HG03175 (cell line): ENCODE measurements around the gene TEX10.
A peak's percentile ranks its signal among the peaks of the same experiment; 100 is the strongest.
"Not testable (repeated sequence)": the region's sequence is repeated elsewhere in the genome, so short reads cannot be mapped to it uniquely, and the experiment has no call there.

Experiments
- ATAC-seq: cut with Tn5 transposase; IDR thresholded peaks from one replicate; pipeline ENCODE4 v1.9.1; 2021; ENCODE audit warnings: mild to moderate bottlenecking, moderate library complexity; ENCODE audit not compliant: unreplicated experiment

Gene TEX10

DNA sequence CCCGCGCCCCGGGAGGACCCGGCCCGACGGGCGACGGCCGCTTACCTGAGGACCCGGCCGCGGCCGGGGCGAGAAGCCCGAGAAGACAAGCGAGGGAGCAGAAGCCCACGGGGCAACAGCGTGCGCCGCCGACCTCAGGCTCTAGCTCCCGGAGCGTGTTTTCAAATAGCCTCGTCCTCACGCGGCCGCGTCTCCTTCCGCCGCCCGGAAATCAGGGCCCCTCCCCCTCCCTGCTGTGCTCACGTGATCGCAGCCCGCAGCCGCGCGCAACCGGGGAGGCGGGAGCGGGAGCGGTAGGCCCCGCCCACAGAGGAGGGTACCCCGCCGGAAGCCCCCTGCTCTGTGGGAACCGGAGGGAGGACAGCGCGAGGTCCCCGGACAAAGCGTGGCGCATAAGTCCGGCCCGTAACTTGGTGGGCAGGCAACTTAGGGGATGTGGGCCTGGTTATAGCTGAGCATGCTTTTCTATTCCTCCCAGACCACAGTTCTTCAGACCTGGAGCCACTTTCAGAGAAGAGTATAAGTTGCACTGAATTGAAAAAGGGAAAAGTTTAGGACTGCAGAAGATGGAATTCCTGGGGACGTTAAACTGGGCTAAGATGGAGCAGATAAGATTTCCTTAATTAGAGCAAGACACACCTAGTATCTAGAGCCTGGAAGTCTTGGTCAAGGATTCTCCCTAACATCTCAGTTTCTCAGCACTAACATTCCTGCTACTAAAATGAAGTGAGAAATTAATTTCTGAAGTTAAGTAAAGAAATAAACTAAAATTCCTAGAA lies at the start of gene TEX10:
TSS of gene TEX10 (minus strand) at position 216 of the 779 bp plus-strand sequence. CDS start 3,579 bp downstream, outside the sequence.
- ATAC-seq, result peak; percentile 84

DNA sequence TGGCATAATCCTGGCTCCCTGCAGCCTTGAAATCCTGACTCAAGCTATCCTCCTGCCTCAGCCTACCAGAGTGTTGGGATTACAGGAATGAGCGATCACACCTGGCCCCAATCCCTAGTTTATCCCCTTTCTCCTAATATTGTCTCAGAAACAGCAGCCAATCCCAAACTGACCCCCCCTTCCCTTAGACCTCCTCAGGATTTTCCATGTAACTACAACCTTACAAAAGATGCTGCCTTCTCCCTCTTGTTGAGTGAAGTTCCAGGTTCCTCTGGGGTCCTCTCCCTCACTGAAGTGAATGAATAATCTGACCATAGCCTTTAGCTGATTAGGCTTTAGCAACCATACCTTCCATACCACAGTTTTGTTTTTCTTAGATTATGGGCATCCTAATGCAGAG lies 48.3 kb upstream of the TEX10 start:
- ATAC-seq, result no peak

DNA sequence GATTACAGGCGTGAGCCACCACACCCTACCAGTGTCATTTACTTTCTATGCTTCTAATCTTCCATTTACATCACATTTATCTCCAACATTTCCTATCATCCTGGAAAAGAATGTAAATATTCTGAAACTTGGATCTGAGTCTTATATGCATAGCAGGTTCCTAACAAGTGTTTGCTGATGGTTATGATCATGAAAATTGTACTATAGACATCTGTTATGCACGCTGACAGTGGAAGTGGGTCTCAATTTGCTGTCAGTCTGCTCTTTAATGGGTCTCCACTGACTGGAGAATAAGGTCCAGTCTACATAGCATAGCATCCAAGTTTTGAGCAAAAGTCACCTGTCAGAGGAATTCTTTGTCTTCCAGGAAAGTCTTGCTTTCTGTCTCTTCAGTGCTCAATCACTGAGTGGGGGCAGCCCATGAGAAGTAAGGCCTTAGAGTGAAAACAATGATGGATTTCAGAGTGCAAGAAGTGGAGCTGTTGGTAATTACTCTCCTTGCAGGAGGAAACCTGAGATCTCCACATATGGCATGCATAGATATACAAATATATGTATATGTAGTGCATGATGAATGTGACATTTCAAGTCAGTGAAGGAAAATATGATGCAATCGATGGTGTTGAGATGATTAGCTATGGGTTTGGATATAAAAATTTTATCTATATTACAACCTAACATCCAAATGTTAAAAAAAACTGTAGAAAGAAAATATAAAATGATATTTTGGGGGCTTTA lies 45.0 kb upstream of the TEX10 start:
- ATAC-seq, result no peak

DNA sequence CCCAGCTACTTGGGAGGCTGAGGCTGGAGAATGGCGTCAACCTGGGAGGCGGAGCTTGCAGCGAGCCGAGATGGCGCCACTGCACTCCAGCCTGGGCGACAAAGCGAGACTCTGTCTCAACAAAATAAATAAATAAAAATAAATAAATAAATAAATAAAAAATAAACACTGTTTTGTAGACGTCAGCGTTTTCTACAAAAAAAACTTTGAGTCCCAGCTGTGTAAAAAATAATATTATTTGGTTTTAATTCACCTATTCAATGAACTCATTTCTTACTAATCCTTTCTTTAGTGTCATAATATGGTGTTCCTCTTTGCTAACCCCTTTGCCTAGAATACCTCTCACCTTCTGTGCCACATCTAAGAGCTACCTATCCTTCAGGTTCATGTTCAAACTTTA lies 44.0 kb upstream of the TEX10 start:
- no peak for ATAC-seq

DNA sequence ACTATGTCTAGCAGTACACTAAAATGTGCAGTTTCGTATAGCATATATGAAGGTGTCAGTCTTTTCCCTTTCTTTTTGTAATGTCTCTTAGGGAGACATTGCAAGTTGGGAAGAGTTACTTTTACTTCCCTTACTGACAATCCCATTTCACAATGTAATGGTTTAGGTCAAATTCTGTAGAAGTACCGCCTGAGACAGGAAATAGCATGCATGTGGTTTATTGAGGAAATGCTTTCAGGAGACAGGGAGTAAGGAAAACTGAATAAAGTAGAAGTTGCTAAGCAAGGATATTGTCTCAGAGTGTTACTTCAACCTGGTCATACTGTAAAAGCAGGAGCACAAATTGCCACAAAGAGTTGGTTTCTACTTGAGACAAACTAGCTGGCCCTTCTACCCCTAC lies 42.1 kb upstream of the TEX10 start:
- no peak for ATAC-seq

DNA sequence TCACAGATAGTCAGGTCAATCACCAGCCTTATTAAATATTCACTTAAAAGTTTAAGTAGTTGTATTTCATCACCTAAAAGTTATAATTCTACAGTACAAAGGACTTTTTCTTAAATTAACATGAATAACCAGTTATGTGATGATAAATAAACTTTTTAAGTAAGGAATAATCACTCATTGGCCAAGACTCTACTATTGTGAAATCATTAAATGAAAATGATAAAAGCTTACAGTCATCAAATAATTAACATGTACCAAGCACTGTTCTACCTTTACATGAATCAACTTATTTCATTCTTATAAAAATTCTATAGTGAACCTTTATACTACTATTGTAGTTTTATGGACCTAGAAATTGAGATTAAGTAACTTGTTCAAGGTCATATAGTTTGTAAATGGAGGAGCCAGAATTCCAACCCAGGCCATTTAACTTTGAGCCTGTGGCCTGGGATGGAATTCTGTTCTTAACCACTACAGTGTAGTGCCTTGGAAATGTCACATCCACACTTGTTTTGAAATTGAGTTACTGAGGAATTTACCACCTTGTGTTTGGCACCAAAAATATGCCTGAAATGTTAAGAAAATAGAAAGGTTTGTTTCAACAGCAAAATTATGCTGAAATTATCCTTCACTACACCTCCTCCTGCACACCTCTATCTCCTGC lies 41.4 kb upstream of the TEX10 start:
- ATAC-seq, result no peak

DNA sequence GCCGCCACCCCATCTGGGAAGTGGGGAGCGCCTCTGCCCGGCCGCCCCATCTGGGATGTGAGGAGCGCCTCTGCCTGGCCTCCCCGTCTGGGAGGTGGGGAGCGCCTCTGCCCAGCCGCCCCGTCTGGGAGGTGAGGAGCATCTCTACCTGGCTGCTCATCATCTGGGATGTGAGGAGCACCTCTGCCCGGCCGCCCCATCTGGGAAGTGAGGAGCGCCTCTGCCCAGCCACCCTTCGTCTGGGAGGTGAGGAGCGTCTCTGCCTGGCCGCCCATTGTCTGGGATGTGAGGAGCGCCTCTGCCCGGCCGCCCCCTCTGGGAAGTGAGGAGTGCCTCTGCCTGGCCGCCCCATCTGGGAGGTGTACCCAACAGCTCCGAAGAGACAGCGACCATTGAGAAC lies 40.2 kb upstream of the TEX10 start:
- not testable (repeated sequence) for ATAC-seq

DNA sequence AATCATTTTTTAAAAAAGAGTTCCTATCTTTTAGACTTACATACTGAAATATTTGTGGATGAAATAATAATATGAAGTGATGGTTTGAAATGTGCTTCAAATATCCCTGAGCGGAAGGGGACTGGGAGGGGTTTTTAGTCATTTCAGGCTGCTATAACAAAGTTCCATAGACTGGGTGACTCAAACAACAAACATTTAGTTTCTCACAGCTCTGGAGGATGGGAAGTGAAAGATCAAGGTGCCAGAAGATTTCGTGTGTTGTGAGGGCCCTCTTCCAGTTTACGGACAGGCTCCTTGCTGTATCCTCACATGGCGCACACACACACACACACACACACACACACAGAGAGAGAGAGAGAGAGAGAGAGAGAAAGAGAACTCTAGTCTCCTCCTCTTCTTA lies 27.1 kb upstream of the TEX10 start:
- no peak for ATAC-seq

DNA sequence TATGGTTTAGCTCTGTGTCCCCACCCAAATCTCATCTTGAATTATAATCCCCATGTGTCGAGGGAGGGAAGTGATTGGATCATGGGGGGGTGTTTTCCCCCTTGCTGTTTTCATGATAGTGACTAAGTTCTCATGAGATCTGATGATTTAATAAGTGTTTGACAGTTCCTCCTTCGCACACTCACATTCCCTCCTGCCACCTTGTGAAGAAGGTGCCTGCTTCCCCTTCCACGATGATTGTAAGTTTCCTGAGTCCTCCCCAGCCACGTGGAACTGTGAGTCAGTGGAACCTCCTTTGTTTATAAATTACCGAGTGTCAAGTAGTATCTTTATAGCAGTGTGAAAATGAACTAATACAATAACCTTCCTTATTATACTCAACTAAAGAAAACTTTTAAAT lies 24.3 kb upstream of the TEX10 start:
- no peak for ATAC-seq

DNA sequence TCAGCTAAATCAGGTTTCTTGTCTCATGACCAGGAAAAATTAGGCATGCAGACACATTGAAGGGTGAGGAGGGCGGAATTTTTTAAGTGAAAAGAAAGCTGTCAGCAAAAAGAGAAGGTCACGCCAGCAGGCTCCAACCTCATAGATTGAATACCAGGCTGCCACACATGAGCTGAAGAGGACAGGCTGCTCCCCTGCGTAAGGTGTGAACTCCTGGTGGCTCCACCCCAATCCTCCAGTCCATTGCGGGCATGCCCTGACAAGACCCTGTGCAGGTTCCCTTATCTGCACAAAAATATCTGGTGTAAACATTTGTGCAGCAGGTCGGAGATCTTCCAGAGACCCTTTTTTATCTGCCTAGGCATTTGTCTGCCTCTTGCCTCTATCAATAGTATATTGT lies 22.9 kb upstream of the TEX10 start:
- no peak for ATAC-seq

DNA sequence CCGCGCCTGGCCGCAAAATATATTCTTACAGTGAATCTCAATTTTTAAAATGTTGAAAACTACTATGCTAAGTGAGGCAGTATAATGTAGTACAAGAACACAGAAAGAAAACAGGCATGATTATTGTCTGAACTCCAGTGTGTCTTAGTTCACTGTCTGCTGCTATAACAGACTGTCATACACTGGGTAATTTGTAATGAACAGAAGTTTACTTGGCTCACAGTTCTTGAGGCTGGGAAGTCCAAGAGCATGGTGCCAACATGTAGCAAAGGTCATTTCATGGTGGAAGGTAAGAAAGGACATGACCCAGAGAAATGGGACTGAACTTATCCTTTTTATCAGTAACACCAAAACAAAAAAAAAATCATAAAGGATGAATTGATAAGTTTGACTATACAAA lies 19.9 kb upstream of the TEX10 start:
- ATAC-seq, result no peak

DNA sequence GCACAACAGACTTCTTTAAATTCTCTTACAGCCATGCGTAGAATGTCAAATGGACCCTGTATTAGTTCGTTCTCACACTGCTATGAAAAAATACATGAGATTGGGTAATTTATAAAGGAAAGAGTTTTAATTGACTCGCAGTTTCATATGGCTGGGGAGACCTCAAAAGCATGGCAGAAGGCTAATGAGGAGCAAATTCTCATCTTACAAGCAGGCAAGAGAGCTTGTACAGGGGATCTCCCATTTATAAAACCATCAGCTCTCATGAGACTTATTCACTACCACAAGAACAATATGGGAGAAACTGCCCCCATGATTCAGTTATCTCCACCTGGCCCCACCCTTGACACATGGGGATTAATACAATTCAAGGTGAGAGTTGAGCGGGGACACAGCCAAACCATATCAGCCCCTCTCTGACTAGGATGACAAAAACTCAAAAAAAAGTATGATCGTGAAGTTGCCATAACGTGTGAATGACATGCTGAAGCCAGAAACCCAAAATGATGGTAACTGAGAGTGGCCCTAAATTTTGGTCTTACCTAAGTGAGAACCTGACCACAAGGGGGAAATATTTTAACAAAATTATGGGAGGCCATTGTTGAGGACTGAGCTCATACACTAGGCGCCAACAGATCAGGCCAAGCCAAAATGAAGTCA lies 17.5 kb upstream of the TEX10 start:
- no peak for ATAC-seq

DNA sequence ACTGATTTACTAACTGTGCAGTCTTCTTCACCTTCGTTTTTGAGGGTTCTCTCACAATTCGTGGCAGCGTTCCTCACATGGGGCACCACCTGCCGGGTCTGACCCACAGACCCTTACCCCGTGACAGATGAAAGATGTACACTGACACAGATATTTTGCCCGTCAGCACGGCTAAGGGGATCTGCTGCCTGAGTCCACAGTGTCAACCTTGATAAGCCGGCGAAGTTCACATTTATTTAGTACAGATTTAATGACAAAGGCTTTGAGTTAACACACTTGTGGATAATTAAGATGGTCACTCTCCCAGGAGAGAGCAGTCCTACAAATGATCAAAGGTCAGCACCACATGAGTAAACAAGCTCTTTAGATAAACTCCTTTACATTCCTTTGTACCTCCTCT lies 15.9 kb upstream of the TEX10 start:
- no peak for ATAC-seq

DNA sequence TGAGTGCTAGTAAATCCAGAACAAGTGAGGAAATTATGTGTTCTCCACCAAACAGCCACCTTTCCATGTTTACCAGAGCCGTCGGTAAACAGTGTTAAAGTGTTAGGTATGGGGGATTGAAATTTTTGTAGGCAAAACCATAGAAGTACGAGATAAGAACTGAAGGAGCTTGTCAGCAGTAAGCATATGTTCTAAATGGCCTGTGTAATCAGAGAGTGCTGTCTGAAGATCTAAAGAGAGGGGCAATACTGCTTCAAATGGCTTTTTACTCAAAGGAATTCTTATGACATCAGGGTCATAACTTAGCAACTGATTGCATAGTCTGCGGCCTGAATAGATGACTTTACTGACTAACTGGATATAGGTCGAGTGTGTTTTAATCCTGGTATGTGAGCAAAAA lies 13.4 kb upstream of the TEX10 start:
- ATAC-seq, result no peak

DNA sequence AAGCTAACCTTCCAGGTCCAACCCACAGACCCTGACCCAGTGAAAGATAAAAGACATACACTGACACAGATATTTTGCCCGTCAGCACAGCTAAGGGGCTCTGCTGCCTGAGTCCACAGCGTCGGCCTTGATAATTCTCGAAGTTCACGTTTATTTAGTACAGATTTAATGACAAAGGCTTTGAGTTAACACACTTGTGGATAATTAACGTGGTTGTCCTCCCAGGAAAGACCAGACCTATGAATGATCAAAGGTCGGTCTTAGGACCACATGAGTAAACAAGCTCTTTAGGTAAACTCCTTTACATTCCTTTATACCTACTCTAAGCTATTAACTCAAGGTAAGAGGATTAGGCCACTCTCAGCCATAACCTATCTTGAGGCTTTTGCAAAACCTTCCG lies 11.3 kb upstream of the TEX10 start:
- ATAC-seq, result no peak

DNA sequence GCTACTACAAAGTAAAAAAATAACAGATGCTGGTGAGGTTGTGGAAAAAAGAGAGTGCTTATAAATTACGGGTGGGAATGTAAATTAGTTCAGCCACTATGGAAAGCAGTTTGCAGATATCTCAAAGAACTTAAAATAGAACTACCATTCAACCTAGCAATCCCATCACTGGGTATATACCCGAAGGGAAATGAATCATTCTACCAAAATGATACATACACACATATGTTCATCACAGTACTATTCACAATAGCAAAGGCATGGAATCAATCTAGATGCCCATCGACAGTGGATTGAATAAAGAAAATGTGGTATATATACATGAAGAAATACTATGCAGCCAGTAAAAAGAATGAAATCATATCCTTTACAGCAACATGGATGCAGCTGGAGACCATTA lies 6.3 kb upstream of the TEX10 start:
- no peak for ATAC-seq

DNA sequence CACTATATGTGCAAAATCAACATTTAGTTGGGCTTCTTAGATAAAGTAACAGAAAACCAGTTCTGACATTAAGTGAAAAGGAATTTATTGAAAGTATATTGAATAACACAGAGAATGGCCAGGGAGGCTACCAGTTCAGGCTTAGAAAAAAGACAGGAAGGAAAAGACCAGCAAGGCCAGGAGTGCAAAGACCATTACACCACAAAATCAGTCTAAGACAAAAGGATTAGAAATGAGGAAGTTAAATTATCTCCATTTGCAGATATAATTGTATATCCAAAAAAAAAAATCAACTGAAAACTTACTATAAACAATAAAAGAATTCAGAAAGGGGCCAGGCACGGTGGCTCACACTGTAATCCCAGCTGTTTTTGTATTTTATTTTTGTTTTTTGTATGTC lies 4.8 kb upstream of the TEX10 start:
- ATAC-seq, result no peak

DNA sequence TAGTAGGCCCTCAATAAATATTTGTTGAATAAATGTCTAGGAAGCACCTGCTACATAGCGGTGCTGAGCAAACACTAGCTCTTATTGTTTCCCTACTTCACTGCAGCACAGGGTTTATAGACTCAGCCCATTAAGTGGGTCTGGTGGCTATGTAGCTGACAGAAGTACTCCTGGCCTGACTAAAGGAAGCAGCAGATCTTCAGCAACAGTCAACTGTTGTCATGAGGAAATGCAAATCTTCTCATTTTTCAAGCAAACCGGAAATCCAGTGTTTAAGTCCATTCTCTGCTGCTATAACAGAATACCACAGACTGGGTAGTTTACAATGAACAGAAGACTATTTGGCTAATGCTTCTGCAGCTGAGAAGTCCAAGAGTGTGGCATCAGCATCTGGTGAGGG lies 2.8 kb upstream of the TEX10 start:
- ATAC-seq, result peak; percentile 26

DNA sequence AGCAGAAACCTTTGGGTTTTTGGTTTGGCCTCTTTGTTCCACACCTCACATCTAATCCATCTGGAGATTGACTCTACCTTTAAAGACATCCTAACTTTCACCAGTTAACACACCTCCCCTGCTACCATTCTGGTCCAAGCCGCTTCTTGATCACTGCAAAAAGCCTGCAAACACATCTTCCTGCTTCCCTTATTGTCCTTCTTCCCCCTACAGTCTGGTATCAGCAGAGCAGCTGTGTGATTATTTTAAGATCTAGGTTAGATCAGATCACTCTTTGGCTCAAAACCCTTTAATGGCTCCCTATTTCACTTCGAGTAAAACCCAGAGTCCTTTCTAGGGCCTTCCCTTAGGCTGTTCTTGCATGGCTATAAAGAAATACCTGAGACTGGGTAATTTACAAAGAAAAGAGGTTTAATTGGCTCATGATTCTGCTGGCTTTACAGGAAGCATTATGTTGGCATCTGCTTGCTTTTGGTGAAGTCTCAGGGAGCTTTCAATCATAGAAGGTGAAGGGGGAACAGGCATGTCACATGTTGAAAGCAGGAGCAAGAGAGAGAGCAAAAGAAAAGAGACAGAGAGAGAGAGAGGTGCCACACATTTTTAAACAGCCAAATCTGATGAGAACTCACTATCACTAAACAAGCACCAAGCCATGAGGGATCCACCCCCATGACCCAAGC lies 1.5 kb upstream of the TEX10 start:
- ATAC-seq, result no peak

DNA sequence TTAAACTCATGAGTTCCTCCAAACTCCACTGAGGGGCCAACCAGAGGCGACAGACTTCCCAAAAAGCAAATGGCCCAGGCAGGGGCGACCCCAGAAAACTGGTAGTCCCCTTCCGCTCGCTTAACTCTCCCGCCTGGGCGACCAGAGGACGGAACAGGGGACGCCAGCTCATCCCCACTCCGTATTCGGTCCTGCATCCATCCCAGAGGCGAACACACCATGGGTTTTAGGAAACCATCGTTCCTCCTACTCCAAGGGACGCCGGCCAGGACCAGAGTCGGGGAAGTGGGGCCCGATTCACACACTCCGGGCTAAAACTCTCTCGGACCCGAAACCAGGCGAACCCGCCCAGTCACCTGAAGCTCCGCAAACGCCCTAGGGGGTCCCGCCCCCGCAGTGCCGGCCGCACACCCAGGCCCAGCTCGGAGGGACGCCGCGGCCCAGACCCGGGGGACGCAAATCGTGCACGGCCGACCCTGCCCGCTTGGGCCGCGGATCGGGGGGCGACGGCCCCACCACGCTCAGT lies 478 bp downstream of the TEX10 start:
- ATAC-seq, result peak; percentile 46

DNA sequence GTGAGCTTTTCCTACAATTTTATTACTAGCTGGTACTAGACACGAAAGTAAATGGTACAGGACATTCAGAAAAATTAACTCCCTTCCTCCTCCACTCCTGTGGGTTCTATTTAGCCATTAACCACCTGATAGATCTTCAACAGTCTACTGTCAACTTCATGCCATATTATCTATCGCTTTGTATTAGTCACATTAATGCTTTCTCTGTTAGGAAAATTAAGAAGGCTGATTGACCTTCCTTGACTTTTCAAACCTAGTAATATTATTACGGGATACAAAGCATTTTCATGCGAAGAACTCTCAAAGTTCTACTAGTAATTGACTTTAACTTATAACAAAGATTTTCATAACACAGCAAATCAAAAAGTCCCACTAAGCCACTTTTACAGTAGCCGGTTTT lies 1.2 kb downstream of the TEX10 start:
- no peak for ATAC-seq
